ENCODE measurements around the gene KIFAP3.

DNA sequence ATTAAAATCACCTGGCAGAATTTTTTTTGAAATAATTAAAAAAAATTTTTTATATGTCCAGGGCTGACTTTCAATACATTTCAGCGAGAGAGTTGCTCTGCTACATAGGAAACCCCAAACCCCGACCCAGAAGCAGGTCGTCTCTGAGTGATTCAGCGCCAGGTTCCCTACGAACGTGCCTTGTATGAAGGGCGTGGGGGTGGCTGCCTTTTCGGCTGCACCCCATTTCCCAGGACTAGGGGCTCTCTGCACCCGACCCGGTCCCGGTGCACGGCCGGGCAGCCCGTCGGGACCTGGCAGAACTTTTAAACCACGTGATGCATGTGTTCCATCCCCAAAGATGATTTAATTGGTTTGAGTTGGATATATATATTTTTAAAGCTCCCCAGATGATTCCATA lies 165.0 kb downstream of the KIFAP3 start:
- TF ChIP-seq SUZ12 (IDR thresholded peaks at IDR 0.05; ENCODE audit: extremely low read depth, insufficient read depth, insufficient read length) (no peak), ZNF274 (IDR thresholded peaks at IDR 0.05; ENCODE audit: low read depth, low read length) (no peak), YY1 (IDR thresholded peaks at IDR 0.05; ENCODE audit: insufficient read depth, insufficient read length) (no peak)

Measured in NT2/D1 (cell line).